Thoracic aorta (tissue), 2 donors: ENCODE results near the gene GRIK4. TPM values are rescaled to one million over a fixed set of nuclear protein-coding genes. Genes with fewer than 3 reads are reported as not detected.

ENCODE experiments used
- ATAC-seq: fragments of 150-250 bp; one replicate; pipeline ENCODE4 v1.8.0; 2017; ENCODE audit warnings: low read depth; ENCODE audit not compliant: insufficient number of reproducible peaks, low FRiP score
- DNase-seq: peaks from one replicate; pipeline ENCODE4 v3.0.0-alpha.2; 2020; ENCODE audit warnings: low spot score
- H3K27ac ChIP-seq, 2 donors: fragments of 200-600 bp; sonication (generic); 1 replicate in 1 of 2; 2 replicates in 1 of 2; pipeline ENCODE4 v1.5.1; 2016; ENCODE audit warnings: mild to moderate bottlenecking in 2 of 2, moderate library complexity in 2 of 2
- H3K27me3 ChIP-seq: fragments of 200-600 bp; sonication (generic); replicated peaks from 2 replicates; pipeline ENCODE4 v1.6.0; 2016; ENCODE audit warnings: mild to moderate bottlenecking; ENCODE audit not compliant: insufficient read depth
- H3K36me3 ChIP-seq: fragments of 200-600 bp; sonication (generic); one replicate; pipeline ENCODE4 v1.5.1; 2016
- H3K4me1 ChIP-seq, 2 donors: fragments of 200-600 bp; sonication (generic); 1 replicate in 1 of 2; 2 replicates in 1 of 2; pipeline versions ENCODE4 v1.5.1 to v1.6.0; 2016; ENCODE audit warnings: low read depth in 2 of 2, mild to moderate bottlenecking in 1 of 2; ENCODE audit not compliant: control insufficient read depth in 1 of 2
- H3K4me3 ChIP-seq: fragments of 200-600 bp; sonication (generic); 2 replicates; pipeline ENCODE4 v1.5.1; 2016; ENCODE audit warnings: mild to moderate bottlenecking
- H3K9me3 ChIP-seq: fragments of 200-600 bp; sonication (generic); 2 replicates; pipeline ENCODE4 v1.5.1; 2016
- CTCF ChIP-seq: fragments of 200-600 bp; sonication (generic); IDR thresholded peaks from one replicate; pipeline ENCODE4 v1.5.1; 2019; ENCODE audit warnings: antibody characterized with exemption
- total RNA-seq, 2 donors: library from RNA; depleted of rRNA; stranded (reverse); fragments of >200 nt; gene quantifications; one replicate each; pipeline versions ENCODE4 v1.1.0 to v1.2.3, GENCODE V29; 2016

The GRIK4 gene
- total RNA-seq, 2 donors from 2014 or later = not detected

DNA sequence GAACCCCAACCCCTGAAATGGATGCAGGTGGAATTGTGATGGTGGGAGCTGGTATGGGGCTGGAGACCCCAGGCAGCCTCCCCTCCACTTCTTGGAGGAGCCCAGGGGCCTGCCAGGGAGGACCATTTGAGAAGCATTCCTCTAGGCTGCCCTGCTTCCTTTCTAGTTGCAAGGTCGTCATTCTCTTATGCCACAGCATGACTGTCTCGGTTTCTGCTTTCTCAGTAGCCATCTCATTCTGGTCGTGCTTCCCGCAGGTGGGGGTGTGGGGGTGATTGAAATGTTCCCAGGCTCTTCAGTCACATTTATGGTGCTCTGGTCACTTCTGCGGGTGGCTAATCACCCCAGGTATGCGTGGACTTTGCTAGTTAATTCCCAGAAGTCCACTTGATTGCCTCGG is 288.7 kb downstream of the GRIK4 start:
- ATAC-seq (no peak), DNase-seq (no peak)
- Histone ChIP-seq H3K9me3 (no peaks in the 10 kb centered on the region), H3K4me1 (no peaks in the 10 kb centered on the region), H3K4me3 (no peak overlapping the region), H3K27ac (no peak overlapping the region), H3K36me3 (no peaks in the 10 kb centered on the region), H3K27me3 (no peaks in the 10 kb centered on the region)
- TF ChIP-seq CTCF = no peak

- no peak overlapping the region for H3K4me3 ChIP-seq
- no peak overlapping the region for H3K27ac ChIP-seq
- no peaks in the 10 kb centered on the region for H3K9me3 ChIP-seq
- H3K36me3 ChIP-seq = no peaks in the 10 kb centered on the region
- H3K4me1 ChIP-seq = no peaks in the 10 kb centered on the region
- TF ChIP-seq CTCF = peak; percentile 87
- H3K27me3 ChIP-seq = no peaks in the 10 kb centered on the region
- no peak for ATAC-seq
- DNase-seq = no peak
These were observed 290.5 kb downstream of the GRIK4 start for GRCh38 chr11:120801801-120802689.

- no peak for TF ChIP-seq CTCF
- Histone ChIP-seq H3K4me1 (no peaks in the 10 kb centered on the region), H3K9me3 (no peaks in the 10 kb centered on the region), H3K4me3 (no peak overlapping the region), H3K36me3 (no peaks in the 10 kb centered on the region), H3K27ac (no peak overlapping the region), H3K27me3 (no peaks in the 10 kb centered on the region)
- no peak for DNase-seq
- ATAC-seq = no peak
These were observed 294.5 kb downstream of the GRIK4 start for GRCh38 chr11:120805960-120806555.

DNA sequence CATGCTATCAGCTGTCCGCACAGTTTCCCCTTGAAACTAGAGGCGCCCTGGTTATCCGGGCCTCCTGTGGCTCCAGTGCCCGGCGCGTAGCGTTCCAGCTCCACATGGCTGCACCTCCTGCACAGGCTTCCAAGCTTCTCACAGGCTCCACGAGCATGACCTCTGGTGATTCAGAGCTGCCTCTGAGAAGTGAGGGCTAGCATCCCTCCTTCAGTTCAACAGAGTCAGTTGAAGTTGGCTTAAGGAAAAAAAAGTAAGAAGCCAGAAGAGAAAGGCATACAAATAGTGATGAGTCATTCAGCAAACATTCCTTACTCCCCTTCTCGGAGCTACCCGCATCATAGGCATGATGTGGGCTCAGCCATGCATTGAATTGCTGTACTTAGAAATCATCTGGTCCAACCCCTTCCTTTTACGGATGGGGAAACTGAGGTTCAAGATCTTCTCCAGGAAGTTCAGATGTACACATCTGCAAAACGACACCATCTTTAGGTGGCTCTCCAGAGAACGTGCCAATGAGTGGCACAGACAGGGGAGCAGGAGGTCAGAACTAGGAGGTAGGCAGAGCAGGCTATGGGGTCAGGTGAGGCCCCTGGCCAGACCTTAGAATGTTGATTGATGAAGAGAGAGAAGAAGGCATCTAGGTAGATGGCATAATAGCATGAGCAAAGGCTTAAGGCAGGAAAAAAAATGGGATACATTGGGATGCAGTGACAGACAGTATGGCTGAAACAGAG is 296.0 kb downstream of the GRIK4 start:
- Histone ChIP-seq H3K9me3 (no peaks in the 10 kb centered on the region), H3K36me3 (no peaks in the 10 kb centered on the region), H3K4me1 (no peaks in the 10 kb centered on the region), H3K27me3 (no peaks in the 10 kb centered on the region), H3K4me3 (no peak overlapping the region), H3K27ac (no peak overlapping the region)
- DNase-seq = no peak
- no peak for ATAC-seq
- no peak for TF ChIP-seq CTCF

GRCh38 chr11:120808616-120809050 is 297.1 kb downstream of the GRIK4 start:
- DNase-seq = no peak
- no peak for ATAC-seq
- H3K36me3 ChIP-seq = no peaks in the 10 kb centered on the region

More at GRCh38 chr11:120808616-120809050, 297.1 kb downstream of the GRIK4 start:
- no peaks in the 10 kb centered on the region for H3K4me1 ChIP-seq
- H3K27ac ChIP-seq = no peak overlapping the region
- H3K27me3 ChIP-seq = no peaks in the 10 kb centered on the region
- TF ChIP-seq CTCF = no peak
- H3K4me3 ChIP-seq = no peak overlapping the region
- H3K9me3 ChIP-seq = no peaks in the 10 kb centered on the region
